Measurements from ENCODE around the gene VTA1.
A peak's percentile ranks its signal among the peaks of the same experiment; 100 is the strongest.
"Not testable (repeated sequence)": the region's sequence is repeated elsewhere in the genome, so short reads cannot be mapped to it uniquely, and the experiment has no call there.

VTA1 gene

GRCh38 chr6:142146828-142147662 lies at the start of gene VTA1, which contains the start of gene NMBR:
TSS of gene VTA1 (plus strand) at chr6:142147263. CDS start at chr6:142147288, 25 bp downstream.
TSS of gene NMBR (minus strand) at chr6:142147122. CDS start at chr6:142088658, 58,464 bp downstream.
- intact Hi-C loops (cut with DNase I): loop anchor here (2.0 kb wide), 1 partner anchor 242 kb away; no protein-coding TSS in a partner anchor
- DNase-seq: peak; percentile 94 to 100 (median 98)

GRCh38 chr6:142104820-142105219 lies 42.2 kb upstream of the VTA1 start:
- intact Hi-C loops (cut with DNase I); DNase-seq: not testable (repeated sequence)

GRCh38 chr6:142110820-142111219 lies 36.2 kb upstream of the VTA1 start:
- intact Hi-C loops (cut with DNase I): not testable (repeated sequence)

DNA sequence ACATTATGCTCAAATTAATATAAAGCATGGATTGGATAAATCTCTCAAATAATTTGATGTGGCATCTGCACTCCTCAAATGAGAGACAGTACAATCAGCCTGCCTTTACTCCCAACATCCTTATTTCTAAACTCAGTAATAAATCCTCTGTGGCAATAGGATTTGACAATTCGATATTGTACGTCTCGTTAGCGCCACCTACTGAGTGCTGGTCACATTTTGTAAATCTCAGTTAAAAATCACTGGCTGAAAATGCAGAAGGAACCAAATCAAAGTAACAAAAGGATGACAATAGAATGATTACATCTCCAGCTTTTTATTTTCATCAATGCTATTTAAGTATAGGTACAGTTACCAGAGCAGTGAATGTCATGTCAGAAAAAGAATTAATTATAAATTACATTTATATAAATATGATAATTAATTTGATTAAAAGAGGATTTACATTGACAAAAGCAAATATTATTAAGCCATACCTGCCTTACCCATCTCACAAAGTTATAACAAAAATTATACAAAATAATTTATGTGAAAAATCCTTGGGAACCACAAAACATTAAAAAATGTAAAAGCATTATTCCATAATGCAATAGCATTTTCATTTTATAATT lies 34.5 kb upstream of the VTA1 start:
- peak; percentile 21 to 91 (median 76) for DNase-seq
- intact Hi-C loops (cut with DNase I): no loop called here

More at GRCh38 chr6:142110820-142111219, 36.2 kb upstream of the VTA1 start:
- DNase-seq: not testable (repeated sequence)

GRCh38 chr6:142117366-142117765 lies 29.7 kb upstream of the VTA1 start:
- no peak for DNase-seq
- intact Hi-C loops (cut with DNase I): no loop called here

GRCh38 chr6:142118328-142118727 lies 28.7 kb upstream of the VTA1 start:
- no peak for DNase-seq
- intact Hi-C loops (cut with DNase I): no loop called here

DNA sequence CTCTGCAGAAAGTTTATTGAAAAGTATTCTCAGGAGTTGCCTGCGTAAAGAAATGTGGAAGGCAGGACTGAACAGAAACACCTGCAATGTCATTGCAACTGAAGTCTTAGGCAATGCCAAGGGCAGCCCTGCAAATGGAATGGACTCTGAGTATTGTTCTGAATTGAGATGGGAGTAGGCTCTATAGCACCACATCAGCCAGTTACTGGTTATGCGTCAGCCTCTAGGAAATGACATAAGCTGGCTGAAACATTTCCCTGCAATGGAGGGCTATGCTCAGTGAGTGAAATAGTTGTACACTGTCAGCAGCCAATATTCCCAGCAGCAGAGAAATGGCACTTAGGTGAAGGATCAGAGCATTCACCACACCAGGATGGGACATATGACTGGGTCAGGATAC lies 28.1 kb upstream of the VTA1 start:
- DNase-seq: no peak
- intact Hi-C loops (cut with DNase I): no loop called here

DNA sequence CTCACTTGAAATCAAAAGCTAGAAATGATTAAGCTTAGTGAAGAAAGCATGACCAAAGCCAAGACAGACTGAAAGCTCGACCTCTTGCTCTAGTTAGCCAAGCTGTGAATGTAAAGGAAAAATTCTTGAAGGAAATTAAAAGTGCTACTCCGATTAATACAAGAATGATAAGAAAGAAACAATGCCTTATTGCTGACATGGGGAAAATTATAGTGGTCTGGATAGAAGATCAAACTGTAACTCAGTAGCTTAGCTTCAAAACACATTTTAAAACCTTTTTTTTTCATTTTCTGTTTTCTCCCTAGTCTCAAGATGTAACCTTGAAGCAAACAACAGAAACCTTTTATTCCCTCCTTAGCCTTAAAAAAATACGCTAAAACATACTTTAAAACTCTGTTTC lies 25.7 kb upstream of the VTA1 start:
- intact Hi-C loops (cut with DNase I): no loop called here
- DNase-seq: no peak

DNA sequence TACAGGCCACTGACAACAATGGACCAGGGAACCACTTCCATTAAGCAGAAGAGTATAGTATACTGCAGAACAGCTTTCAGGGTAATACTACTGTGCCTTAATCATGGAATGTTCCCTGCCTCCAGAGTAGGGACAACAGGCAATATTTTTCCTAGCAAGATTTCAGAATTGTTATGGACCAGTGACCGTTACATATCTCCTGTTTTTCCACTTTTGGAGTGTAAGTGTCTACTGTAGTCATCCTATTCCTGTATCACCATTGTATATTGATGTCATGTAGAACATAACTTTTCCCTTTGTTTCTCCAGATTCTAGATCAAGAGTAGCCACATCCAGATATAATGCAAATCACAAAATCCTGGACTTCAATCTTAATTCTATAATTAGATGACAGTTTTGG lies 16.2 kb upstream of the VTA1 start:
- DNase-seq: no peak
- intact Hi-C loops (cut with DNase I): no loop called here

DNA sequence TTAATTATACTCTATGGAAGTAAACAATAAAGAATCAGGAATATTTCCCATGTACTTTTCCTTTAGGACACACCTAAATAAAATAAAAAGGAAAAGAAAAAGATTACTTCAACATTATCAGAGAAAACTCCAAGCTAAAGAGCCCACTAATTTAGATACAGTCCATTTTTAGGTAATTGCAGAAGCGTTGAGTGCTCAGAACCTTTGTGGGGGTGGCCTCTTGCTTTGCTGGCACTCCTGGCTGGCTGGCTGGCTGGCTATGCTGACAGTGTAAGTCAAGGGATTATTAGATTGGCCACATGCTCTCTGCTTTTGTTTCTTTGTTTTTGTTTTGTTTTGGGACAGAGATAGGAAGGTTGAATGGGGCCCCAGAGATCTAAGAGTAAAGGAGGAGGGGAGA lies 14.4 kb upstream of the VTA1 start, which contains the start of gene GJE1:
Gene GJE1, plus strand, starts transcription at position 301 of the 400 bp plus-strand sequence. CDS start 234 bp downstream, outside the sequence.
- intact Hi-C loops (cut with DNase I): no loop called here
- no peak for DNase-seq

GRCh38 chr6:142138876-142139275 lies 8.2 kb upstream of the VTA1 start:
- DNase-seq: no peak
- intact Hi-C loops (cut with DNase I): no loop called here

DNA sequence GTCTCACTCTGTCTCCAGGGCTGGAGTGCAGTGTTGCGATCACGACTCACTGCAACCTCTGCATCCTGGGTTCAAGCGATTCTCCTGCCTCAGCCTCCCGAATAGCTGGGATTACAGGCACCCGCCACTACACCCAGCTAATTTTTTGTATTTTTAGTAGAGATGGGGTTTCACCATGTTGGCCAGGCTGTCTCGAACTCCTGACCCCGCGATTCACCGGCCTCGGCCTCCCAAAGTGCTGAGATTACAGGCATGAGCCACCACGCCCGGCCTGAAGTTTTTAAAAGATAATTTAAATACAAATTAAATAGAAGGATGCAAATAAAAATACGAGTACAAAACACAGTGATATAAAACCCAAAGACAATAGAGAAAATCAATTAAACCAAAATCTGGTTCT lies 5.5 kb upstream of the VTA1 start:
- intact Hi-C loops (cut with DNase I); DNase-seq: not testable (repeated sequence)

DNA sequence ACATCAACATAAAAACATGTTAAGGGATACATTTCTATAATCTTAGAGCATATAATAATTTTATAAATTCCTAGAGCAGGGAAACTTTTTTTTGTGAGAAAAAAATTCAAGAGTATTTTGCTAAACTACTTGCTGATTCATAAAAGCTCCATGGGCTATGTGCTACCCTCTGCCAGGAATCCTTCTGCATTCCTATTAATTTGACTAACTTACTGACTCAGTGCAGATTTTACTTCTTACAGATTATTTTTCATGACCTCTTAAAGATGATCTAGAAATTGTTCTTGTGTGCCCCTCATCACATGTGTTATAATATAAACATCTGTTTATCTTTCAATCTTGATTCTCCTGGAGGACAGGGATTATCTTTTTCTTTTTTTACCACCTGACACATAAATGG lies 5.7 kb downstream of the VTA1 start:
- intact Hi-C loops (cut with DNase I): no loop called here
- no peak for DNase-seq

DNA sequence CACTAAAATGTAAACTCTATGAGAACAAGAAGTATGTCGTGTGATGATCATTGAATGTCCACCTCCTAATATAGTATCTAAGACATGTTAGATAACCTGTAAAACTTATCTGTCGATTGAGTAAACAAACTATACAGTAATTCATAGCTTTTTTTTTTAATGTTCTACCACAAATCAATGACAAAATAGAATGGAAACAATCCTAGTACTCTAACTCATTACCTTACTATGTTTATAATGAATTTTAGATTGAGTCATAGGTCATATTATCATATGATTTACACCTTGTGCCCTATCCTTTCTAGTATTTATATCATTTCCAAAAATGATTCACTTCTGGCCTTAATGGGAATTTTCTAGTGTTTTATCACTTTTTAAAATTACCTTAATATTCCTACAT lies 6.1 kb downstream of the VTA1 start:
- no peak for DNase-seq
- intact Hi-C loops (cut with DNase I): no loop called here

GRCh38 chr6:142154336-142154735 lies 7.3 kb downstream of the VTA1 start:
- DNase-seq: no peak
- intact Hi-C loops (cut with DNase I): no loop called here

DNA sequence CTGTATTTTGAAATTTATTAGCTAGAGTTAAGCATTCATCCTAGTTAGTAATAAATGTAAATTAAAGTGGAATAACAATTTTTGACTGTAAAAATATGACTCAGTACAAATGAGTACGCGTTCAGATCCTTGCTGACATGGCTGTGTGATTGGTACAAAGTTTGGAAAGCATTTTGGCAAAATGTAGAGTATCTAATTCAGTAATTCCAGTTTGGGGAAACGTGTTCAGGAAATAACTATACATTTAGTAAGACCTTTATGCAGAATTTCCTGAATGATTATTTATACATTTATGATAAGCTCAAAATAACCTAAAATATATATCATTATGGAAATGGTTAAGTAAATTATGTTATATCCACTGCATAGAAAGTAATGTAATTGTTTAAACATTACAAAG lies 8.0 kb downstream of the VTA1 start:
- intact Hi-C loops (cut with DNase I): no loop called here
- DNase-seq: no peak

DNA sequence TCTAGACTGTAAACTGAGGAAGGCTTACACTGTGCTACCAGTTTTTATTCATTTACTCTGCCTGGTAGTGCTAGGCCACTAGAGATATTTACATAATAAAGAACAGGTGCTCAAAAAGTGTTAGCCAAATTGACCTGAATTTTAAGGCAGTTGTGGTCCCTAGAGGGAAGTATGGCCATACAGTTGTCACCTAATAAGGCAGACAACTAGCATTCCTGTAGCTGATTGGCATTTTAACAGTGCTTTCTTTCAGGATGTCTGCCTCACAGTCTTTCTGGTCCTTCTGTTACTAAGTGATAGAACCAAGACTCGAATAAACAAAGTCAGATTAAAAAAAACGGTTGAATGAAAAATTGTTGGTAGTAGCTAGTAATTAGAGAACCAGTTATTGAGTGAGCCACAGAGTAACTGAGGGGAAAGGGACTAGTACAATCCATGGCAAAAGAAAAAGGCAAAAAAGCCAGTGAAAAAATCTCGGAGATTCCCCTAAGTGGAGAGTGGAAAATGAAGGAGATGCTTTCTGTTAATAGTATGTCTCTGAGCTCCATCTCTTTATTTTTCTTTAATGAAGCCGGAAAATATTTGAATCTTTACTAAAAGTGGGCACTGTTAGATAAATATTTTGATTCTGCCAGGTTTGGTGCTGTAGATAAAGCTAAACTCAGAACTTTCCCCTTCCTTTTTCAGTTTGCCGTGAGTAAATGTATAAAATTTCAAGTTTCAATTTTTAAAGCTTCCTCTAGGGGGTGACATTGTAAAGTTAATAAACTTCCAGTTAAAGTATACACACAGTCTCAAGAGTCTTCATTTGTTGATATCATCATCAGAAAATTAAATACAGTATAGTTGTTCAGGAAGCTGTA lies 9.1 kb downstream of the VTA1 start:
- DNase-seq: no peak
- intact Hi-C loops (cut with DNase I): no loop called here

- DNase-seq; intact Hi-C loops (cut with DNase I): not testable (repeated sequence)
Observed at GRCh38 chr6:142156758-142157068, 9.7 kb downstream of the VTA1 start.

DNA sequence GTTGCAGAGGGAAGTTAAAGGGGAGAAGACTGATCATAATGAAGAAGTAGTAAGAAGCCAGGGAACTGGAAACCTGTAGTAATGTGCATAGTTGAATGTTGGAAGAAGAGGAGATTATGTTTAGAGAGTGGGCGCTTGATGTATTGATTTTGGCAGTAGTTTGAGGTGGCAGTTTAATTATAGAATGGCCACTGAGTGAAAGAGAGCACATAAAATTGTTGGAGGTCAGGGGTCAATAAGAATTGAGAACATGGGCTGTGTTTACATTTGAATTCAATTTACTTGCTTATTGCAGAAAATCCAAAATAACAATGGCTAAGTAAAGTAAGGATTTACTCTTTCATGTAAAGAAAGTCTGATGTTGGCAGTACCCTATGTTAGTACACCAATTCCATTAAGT lies 15.7 kb downstream of the VTA1 start:
- intact Hi-C loops (cut with DNase I): no loop called here

DNA sequence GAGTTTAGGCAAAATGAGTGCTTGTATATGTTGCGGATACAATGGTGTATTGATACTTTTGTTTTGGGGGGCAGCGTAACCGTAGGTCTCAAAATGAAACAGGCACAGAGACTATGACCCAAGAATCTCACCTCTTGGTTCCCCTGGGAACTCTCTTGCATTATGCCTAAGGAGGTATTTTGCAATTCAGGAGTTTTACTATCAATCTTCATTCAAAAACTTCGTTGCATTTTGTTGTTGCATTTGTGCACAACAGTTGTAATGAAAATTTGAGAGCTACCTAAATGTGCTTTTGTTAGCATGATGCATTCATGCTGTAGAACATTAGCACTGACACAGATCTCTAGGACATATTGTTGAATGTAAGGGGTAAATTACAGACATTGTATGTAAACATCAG lies 18.2 kb downstream of the VTA1 start:
- DNase-seq: no peak

More for the DNA sequence above, 15.7 kb downstream of the VTA1 start:
- no peak for DNase-seq

More for the DNA sequence above, 18.2 kb downstream of the VTA1 start:
- intact Hi-C loops (cut with DNase I): no loop called here
